ENCODE results near the gene TAF1.

DNA sequence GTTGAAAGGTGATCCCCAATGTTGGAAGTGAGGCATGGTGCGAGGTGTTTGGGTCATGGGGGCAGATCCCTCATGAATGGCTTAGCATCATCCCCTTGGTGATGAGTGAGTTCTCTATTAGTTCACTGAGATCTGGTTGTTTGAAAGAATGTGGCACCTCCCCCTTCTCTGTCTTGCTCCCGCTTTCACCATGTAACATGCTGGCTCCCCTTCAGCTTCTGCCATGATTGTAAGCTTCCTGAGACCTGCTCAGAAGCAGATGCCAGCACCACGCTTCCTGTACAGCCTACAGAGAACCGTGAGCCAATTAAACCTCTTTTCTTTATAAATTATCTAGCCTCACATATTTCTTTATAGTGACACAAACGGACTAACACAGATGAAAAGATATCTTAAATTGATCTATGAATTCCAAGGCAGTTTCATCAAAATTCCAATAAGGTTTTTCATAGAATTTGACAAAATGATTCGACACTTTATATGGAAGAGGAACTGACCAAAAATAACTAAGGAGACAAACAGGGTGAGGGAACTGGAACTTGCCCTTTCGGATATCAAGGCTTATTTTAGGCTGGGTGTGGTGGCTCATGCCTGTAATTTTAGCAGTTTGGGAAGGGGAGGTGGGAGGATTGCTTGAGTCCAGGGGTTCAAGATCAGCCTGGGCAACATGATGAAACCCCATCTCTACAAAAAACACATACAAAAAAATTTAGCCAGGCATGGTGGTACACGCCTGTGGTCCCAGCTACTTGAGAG lies 109.8 kb downstream of the TAF1 start:
- TF ChIP-seq GTF2F1 (IDR thresholded peaks at IDR 0.05; ENCODE audit: low read length) (no peak), EZH2 (conservative IDR thresholded peaks at IDR 0.05; ENCODE audit: low read depth, low read length) (no peak), ZNF512 (CRISPR knock-in tag; IDR thresholded peaks at IDR 0.05) (no peak), ZFP36 (IDR thresholded peaks at IDR 0.05; ENCODE audit: borderline replicate concordance, low read depth, low read length, partially characterized antibody) (no peak)

Measured in HepG2 (cell line).